ENCODE measurements around the gene TRAPPC12.
"Not testable (repeated sequence)": the region's sequence is repeated elsewhere in the genome, so short reads cannot be mapped to it uniquely, and the experiment has no call there.

The TRAPPC12 gene

DNA sequence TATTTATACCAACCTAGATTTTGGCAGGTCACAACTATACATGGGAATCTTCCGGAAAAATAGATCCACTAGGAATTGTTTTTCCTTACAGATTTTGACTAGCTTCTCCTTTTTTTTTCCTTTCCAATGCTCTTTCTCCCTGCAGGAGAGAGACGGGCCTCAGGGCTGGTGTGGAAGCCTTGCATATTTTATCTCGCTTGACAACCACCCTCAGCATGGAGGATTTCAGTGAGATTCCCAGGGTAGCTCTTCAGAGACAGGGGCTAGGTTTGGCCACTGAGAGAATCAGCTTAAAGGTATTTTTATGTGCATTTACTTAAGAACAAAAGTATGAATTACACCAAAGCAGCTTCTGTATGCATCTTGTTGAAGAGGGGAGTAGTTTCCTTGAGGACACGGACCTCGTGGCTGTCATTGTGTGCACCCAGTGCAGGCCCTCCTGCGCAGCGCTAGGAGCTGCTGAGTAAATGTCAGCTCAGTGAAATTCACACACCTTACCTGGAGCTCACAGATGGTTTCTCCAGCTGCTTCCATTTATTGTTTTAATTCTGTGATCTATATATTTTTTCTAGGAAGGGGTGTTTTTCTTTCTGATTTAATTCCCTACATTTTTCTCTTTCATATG is 54.4 kb downstream of the TRAPPC12 start:
- DNase-seq = no peak

- DNase-seq = no peak
Measured at GRCh38 chr2:3434654-3435053, 55.2 kb downstream of the TRAPPC12 start.

DNA sequence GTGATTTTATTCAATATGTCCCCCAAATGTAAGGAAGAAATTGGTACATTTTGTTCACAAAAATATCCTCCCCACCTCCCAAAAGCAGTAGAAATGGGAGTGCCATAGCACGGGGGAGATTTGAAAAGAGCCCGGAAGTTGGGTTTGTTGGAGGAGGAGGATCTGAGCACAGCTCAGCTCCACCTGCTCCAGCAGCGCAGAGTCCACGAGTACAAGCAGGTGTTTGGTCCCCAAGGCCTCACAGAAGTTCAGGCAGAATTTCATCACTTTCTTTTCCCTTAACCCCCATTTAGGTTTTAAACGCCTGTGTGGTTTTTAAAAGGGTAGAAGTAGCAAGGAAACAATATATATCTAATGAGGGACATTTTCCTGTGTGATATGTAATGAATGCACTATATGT is 56.0 kb downstream of the TRAPPC12 start:
- DNase-seq = peak; percentile 35

DNA sequence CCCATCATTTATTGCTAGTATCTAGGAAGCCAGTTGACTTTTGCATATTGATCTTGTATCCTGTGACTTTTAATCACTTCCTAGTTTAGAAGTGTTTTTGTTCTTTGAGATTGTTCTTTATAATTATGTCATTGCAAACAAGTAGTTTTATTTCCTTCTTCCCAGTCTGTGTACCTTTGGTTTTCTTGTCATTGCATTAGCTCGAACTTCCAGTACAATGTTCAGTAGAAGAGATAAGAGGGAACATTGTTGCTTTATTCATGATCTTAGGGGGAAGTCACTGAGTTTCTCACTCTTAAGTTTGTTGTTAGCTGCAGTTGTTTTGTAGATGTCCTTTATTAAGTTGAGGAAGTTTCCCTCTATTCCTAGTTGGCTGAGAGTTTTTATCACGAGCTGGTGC is 61.0 kb downstream of the TRAPPC12 start:
- DNase-seq = no peak

DNA sequence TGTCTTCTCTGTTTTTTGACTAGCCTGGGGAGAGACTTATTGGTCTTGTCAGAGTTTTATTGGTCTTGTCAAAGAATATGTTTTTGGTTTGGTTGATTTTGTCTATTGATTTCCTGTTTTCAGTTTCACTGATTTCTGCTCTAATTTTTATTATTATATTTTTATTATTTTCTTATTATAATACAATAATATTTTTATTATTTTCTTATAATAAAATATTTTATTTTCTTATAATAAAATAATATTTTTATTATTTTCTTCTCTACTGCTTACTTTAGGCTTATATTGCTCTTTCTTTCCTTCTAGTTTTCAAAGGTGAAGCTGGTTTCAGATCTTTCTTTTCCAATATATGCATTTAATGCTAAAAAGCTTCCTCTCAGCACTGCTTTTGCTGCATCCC is 62.0 kb downstream of the TRAPPC12 start:
- DNase-seq = no peak

DNA sequence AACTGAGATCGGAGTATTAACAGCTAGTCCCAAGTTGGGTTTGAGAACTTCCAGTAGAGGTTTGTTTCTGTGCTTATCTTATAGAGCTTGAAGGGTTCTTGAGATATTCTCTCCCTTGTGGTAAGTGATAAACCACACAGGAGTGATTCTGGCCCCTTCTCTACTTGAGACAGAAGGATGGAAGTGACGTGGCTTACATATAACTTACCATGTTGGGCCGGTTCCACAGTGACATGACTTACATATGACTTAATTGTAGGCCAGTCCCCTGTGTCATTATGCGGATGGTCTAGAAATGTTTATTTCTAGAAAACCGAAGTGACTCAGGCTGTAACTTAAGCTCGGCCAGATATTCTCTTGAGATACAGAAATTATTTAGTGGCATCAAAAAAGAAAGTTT is 62.7 kb downstream of the TRAPPC12 start:
- no peak for DNase-seq

GRCh38 chr2:3443083-3443482 is 63.6 kb downstream of the TRAPPC12 start:
- no peak for DNase-seq

- no peak for DNase-seq
Measured at GRCh38 chr2:3443506-3444084, 64.1 kb downstream of the TRAPPC12 start.

GRCh38 chr2:3445891-3446290 is 66.4 kb downstream of the TRAPPC12 start:
- peak; percentile 18 for DNase-seq

GRCh38 chr2:3446381-3446780 is 66.9 kb downstream of the TRAPPC12 start:
- no peak for DNase-seq

DNA sequence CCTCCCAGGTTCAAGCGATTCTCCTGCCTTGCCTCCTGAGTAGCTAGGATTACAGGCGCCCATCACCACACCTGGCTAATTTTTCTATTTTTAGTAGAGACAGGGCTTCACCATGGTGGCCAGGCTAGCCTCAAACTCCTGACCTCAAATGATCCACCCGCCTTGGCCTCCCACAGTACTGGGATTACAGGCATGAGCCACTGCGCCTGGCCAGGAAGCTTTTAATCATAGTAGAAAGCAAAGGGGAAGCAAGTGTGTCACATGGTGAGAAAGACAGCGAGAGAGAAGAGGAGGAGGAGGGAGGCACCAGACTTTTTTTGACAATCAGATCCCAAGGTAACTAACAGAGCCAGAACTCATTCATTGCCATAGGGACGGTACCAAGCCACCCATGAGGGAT is 67.7 kb downstream of the TRAPPC12 start:
- DNase-seq = not testable (repeated sequence)

- peak; percentile 91 for DNase-seq
Measured at GRCh38 chr2:3447789-3448317, 68.4 kb downstream of the TRAPPC12 start.

GRCh38 chr2:3448441-3448911 is 69.0 kb downstream of the TRAPPC12 start:
- peak; percentile 76 for DNase-seq

- peak; percentile 87 for DNase-seq
Measured at GRCh38 chr2:3449086-3449485, 69.6 kb downstream of the TRAPPC12 start.

DNA sequence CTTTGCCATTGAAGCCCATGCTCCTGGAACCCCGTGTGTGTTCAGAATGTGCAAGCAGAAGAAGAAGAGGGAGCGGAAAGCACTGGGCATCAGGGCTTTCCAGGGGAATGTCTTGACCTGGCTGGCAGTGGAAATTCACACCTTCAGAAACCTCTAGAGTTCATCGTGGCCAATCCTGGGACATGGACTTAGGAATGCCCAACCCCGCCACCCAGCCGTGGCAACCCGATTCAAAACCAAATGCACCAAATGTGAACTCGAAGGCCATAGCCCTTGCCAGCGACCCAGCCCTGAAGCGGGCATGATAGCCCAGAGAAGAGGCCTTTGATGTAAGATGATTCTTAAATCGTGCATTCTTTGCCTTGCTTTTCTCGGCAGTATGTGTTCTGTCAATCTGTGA is 70.4 kb downstream of the TRAPPC12 start:
- DNase-seq = no peak

DNA sequence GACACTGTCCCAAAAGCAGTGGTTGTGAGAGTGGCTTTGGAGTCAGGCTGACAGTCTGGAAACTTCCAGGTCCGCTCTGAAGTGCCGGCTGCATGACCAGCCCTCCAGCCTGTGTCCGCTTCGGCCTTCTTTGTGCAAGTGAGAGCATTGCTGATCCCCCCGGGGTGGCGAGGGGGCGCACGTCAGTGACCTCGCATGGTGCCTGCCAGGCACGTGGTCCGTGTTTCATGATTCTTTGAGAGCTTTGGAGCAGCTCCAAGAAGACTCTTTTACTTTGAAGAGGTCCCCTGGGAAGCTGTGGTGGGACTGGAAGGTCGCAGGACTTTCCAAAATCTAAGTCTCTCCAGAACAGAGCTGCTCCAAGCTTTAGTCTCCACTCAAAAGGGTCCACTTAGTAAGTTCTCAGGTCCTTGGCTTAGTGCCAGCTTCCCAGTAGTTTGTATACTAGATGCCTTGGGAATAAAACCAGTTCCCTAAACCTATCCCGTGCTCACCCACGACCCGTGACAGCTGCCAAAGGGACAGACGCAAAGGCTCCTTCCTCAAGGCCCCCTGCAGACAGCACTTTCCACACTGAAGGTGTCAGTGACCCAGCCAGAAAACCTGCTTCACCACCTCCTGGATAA is 71.0 kb downstream of the TRAPPC12 start:
- peak; percentile 25 for DNase-seq

- no peak for DNase-seq
Measured at GRCh38 chr2:3451169-3451568, 71.7 kb downstream of the TRAPPC12 start.

DNA sequence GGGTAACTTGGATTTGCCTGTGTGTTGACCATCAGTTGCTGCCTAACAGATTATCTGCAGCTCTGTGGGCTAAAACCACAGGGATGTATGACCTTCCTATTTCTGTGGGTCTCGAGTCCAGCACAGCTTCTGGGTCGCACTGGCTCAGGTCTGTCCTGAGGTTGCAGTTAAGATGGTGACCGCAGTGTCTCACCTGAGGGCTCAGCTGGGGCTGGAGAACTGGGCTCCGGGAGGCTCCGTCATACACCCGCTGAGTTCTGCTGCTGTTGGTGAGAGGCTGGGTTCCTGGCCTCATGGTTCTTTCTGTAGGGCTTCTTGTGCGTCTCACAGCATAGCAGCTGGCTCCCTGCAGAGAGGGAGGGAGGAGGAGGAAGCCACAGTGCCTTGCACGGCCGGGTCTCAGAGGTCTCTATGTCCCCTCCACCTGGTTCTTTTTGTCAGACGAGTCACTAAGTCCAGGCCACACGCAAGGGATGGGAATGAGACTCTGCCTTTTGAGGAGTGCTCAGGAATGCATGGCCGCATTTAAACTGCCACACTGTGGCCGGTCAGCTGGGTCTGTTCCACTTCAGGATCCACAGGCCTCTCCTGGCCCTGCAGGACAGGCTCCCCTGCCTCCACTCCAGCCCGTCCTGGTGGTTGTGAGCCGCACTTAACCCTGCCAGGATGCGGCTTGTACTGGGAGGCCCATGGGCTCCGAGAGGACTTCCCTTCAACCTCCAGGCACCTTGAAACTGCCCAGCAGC is 72.6 kb downstream of the TRAPPC12 start:
- no peak for DNase-seq

- no peak for DNase-seq
Measured at GRCh38 chr2:3453190-3453999, 73.9 kb downstream of the TRAPPC12 start.

DNA sequence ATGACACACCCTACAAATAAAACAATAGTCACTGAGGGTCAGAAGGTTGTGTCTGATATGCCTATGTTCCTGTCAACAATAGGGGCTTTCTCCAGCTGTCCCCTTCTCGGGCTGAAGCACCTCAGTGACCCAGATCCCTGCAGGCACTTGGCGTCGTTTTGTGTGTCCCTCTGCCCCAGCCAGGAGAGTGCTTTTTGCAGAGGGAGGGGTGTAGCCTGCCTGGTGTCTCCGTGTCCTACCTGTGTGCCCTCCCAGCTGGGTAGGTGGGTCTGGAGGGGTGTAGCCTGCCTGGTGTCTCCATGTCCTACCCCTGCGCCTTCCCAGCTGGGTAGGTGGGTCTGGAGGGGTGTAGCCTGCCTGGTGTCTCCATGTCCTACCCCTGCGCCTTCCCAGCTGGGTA is 74.5 kb downstream of the TRAPPC12 start:
- peak; percentile 20 for DNase-seq

DNA sequence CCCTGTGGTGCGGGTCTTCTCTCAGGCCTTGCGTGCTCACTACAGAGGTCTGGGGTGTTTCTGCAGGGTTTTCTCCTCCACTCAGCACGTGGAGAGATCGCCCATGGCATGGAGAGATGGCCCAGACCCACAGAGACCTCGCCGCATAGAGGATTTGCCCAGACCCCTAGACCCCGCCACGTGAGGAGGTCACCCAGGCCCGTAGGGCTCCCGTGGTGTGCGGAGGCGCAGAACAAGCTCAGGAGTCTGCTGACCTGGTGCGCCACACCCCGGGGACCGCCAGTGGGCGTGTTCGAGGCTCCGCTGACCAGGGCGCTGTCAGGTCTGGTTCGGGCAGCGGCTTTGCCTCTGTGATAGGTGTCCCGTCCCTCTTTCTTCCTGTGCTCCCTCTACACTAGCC is 75.3 kb downstream of the TRAPPC12 start:
- DNase-seq = no peak

GRCh38 chr2:3456125-3456524 is 76.6 kb downstream of the TRAPPC12 start:
- no peak for DNase-seq

Data from NCI-H345 (cell line).